HG03521 (cell line): ENCODE measurements around the gene CSMD2.

ENCODE experiments used
- ATAC-seq: cut with Tn5 transposase; IDR thresholded peaks from one replicate; pipeline ENCODE4 v1.9.1; 2021; ENCODE audit warnings: mild to moderate bottlenecking, moderate library complexity; ENCODE audit not compliant: unreplicated experiment

CSMD2 gene

GRCh38 chr1:33623811-33624210 is 541.2 kb downstream of the CSMD2 start:
- no peak for ATAC-seq

GRCh38 chr1:33622757-33623156 is 542.3 kb downstream of the CSMD2 start:
- no peak for ATAC-seq

DNA sequence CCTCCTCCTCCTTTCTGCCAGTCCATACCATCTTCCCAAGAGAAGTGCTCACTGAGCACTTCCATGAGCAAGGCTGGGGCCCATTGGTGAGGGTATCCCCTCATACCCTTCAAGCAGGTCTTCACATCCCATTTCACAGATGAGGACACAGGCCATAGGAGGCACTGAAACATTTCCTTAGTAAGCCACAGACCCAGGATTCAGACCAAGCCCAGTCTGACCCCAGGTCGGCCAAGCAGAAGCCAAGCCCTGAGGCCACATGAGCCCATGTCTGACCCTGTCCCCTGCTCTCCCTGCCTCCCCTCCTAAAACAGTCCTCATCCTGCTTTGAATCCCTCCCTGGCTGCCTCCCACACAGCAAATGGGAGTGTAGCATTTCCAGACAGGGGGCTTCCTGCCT is 546.4 kb downstream of the CSMD2 start:
- ATAC-seq, result no peak

DNA sequence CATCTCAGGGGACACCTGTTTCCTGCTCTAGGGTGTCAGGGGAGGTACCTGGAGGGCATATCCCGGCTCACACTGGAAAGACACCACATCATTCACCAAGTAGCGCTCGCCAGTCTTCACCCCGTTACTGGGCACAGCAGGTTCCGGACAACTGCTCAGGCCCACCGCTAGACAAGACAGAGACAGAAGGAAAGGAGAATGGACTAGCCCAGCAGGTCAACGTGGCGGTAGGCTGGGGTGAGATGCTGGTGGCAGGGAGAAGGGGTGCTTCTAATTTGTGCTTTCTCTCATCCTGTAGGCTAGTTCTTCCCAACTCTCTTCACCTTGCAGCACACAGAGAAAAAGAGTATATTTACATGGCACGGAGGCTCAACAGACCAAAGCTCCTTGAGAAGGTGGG is 547.6 kb downstream of the CSMD2 start:
- ATAC-seq, result no peak

DNA sequence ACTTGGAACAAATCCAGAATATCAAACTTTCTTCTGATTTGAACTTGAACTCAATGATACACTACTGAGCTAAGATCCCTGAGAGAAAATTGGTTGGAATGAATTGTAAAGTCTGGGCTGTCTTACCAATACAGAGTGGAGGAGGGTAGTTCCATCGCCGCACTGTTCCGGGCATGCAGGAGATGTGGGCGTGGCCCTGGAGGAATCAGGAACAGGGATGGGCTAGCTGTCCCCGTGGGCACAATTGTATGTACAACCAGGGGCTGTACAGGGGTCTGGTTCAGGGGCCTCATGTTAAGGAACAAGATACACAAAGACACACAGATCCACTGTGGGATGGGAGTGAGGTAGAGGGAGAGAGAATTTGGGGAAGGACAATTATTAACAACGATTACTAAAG is 548.2 kb downstream of the CSMD2 start:
- ATAC-seq, result no peak

GRCh38 chr1:33615546-33615945 is 549.5 kb downstream of the CSMD2 start:
- ATAC-seq, result no peak

- ATAC-seq, result no peak
These were observed 554.1 kb downstream of the CSMD2 start for GRCh38 chr1:33610864-33611455.

- ATAC-seq, result no peak
These were observed 554.6 kb downstream of the CSMD2 start for GRCh38 chr1:33610391-33610790.

DNA sequence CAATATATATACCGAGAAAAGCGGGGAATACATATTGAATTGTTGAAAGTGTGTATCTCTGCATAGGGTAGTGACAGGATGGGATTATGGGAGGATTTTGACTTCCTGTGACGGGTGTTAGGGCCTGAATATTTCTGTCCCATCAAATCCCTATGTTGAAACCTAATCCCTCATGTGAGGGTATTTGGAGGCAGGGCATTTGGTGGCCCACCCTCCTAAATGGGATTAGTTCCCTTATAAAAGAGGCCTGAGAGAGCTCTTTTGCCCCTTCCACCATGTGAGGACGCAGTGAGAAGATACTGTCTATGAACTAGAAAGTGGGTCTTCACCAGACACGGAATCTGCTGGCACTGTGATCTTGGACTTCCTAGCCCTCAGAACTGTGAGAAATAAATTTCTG is 555.3 kb downstream of the CSMD2 start:
- no peak for ATAC-seq

DNA sequence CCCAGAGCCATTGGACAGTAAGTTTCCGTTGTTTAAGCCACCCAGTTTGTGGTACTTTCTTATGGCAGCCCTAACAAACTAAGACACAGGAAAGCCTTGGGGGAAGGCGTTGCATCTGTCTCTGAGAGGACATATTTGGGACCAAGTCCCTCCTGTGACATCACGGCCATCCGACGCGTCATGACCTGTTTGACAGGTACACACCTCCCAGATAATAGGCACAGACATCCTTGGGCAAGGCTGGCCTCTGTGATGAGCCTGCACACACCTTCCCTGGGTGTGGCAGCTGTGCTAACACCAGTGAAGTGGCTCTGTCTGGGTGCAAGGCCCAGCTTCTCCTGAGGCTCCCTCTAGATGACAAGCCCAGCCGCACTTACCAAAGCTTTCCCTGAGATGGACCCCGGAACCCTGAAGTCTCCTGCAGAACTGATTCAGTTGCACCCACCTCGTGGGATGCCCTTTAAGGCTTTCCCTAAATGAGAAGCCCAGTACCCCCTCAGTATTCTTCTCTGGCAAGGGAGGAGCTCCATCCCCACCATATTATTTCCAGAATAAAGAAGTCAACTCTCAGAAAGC is 556.1 kb downstream of the CSMD2 start:
- ATAC-seq, result no peak

GRCh38 chr1:33607444-33608005 is 557.5 kb downstream of the CSMD2 start:
- no peak for ATAC-seq

DNA sequence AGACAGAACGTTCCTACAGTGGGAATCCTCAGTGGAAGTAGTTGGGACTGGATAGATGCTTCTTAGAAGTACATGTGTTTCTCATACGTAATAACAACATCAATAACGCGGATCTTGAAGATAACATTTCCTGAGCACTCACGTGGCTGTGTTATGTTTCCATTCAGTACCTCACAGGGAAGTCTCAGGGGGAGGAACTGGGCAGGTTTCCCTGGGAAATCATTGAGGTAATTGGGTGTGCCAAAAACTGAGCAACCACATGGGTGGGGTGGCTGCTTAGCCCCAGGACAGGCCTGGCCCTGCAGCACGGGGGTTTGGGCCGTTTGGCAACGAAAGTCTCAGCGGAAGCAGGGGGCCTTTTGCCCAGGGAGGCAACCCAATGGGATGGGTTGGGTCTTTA is 558.8 kb downstream of the CSMD2 start:
- ATAC-seq, result no peak

- no peak for ATAC-seq
These were observed 562.8 kb downstream of the CSMD2 start for GRCh38 chr1:33602271-33602670.

DNA sequence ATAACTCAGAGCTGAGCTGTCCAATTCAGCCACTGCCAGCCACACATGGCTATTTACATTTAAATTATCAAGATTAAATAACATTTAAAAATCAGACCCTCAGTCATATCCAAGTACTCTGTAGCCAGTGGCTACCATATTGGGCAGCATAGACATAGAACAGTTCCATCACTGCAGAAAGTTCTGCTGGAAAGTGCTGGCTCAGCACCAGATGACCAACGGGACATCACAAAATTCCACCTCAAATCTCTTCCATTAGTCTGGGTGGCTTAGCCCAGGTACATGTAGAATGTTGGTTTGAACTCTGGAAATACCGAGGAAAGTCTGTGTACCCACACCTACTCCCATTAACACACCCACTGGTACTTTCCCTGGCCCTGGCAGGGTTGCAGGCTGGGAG is 563.3 kb downstream of the CSMD2 start:
- no peak for ATAC-seq

- no peak for ATAC-seq
These were observed 565.4 kb downstream of the CSMD2 start for GRCh38 chr1:33599516-33600115.

DNA sequence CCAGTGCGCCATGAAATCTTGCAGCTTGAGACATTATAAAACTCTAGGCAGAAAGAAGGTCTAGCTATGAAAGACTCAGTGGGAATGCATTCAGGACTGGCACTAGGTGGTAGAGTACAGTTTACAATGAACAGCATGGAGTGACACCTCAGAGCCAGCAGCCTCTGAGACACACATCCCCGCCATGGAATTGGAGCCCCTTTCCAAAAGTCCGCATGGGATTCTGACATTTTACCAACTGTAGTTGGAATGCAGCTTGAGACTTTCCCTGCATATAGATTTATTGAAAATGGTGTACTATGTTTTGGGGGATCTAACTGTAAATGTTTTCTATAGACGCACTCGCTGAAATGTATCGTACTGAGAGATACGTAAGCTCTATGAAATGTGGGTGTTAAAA is 576.3 kb downstream of the CSMD2 start:
- no peak for ATAC-seq

DNA sequence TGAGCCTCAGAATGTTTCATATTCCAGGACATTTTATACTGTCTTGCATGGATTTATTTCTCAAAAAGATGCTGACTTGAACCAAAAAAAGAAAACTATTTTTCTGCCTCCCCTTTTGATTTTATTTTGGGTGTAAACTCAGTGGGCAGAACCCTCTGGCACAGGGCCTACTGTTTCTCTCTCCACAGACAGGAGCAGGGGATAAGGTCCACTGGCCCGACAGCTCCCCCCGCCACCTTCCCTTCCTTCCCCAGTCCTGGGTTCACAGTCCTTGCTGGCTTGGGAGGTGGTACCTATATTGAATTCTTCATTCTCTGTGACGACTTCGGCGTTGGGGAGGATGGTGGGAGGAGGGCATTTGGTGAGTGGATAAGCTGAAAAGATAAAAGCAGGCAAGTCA is 578.2 kb downstream of the CSMD2 start:
- ATAC-seq, result no peak

DNA sequence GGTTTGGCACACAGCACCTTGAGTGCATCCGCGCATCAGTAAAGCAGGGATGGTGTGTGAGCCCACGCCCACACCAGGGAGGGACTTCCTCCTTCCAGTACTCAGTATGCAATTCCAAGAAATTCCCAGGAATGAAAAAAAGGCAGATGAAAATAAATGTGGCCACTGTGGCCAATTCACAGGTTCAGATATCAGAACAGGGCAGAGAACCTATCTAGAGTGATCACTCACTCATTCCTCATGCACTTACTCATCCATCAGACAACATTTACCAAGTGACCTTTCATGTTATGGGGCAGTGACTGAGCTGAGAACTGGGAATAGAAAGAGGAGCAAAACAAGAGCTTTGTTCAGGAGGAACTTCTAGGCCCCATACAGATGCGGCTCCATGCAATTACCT is 578.9 kb downstream of the CSMD2 start:
- ATAC-seq, result no peak

DNA sequence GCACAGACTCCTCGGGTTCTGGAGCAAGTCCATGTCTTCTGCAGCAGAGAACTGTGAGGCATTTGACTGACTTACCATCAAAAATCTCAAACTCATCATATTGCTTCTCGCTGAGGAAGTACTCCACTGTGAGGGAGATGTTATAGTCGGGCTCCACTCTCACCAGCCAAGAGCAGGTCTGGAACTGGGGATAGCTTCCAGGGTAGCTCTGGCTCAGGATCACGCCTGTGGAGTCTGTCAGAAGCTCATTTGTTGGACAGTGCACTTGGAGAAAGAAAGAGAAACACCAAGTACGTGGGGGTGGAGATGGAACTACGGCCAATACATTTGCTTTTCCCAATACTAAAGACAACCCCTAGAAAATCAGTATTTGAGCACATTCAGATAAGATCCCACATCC is 581.5 kb downstream of the CSMD2 start:
- ATAC-seq, result no peak

- no peak for ATAC-seq
These were observed 586.2 kb downstream of the CSMD2 start for GRCh38 chr1:33578557-33579448.

DNA sequence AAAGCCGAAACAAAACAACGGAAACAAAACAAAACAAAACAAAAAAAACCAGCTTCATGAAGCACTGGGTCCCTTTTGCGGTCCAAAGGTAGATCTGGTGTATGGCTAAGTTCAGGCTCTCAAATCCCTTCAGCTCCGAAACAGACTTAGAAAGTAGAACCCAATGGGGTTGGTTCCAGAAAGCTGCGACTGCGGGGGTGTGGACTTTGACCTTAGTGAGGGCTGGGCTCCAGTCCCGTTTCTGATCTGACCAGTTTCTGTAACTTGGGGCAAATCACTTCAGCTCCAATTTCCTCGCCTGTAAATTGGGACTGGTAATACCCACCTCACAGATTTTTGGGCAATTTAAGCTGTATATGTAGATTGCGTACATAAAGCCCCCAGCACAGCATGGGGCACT is 587.4 kb downstream of the CSMD2 start:
- no peak for ATAC-seq
